ENCODE data around the gene OR2B6.

OR2B6 gene

GRCh38 chr6:28001351-28001750 lies 44.3 kb downstream of the OR2B6 start:
- Histone ChIP-seq H3K27me3 (replicated peaks) (no peaks in the 10 kb centered on the region), H3K27ac (no peak overlapping the region), H3K36me3 (replicated peaks) (no peaks in the 10 kb centered on the region), H3K4me3 (ENCODE audit: low read depth, low read length) (no peak overlapping the region)
- no peak for DNase-seq
- no peak for TF ChIP-seq CTCF (IDR thresholded peaks at IDR 0.05; ENCODE audit: low read depth, low read length, missing control alignments)
- in situ Hi-C loops (cut with HindIII; ENCODE audit: low pct_ligation_motif_present, low sequenced_read_pairs), result no loop called here

GRCh38 chr6:28001751-28002150 lies 44.7 kb downstream of the OR2B6 start:
- no peaks in the 10 kb centered on the region for H3K27me3 ChIP-seq (replicated peaks)
- in situ Hi-C loops (cut with HindIII; ENCODE audit: low pct_ligation_motif_present, low sequenced_read_pairs), result no loop called here
- no peak overlapping the region for H3K27ac ChIP-seq
- no peak overlapping the region for H3K4me3 ChIP-seq (ENCODE audit: low read depth, low read length)
- no peaks in the 10 kb centered on the region for H3K36me3 ChIP-seq (replicated peaks)
- TF ChIP-seq CTCF (IDR thresholded peaks at IDR 0.05; ENCODE audit: low read depth, low read length, missing control alignments), result no peak
- DNase-seq, result no peak

GRCh38 chr6:28002161-28002560 lies 45.1 kb downstream of the OR2B6 start:
- Histone ChIP-seq H3K4me3 (ENCODE audit: low read depth, low read length) (no peak overlapping the region), H3K36me3 (replicated peaks) (no peaks in the 10 kb centered on the region), H3K27me3 (replicated peaks) (no peaks in the 10 kb centered on the region), H3K27ac (no peak overlapping the region)
- no peak for TF ChIP-seq CTCF (IDR thresholded peaks at IDR 0.05; ENCODE audit: low read depth, low read length, missing control alignments)
- in situ Hi-C loops (cut with HindIII; ENCODE audit: low pct_ligation_motif_present, low sequenced_read_pairs), result no loop called here
- no peak for DNase-seq

- Histone ChIP-seq H3K36me3 (replicated peaks) (no peaks in the 10 kb centered on the region), H3K4me3 (ENCODE audit: low read depth, low read length) (no peak overlapping the region), H3K27ac (no peak overlapping the region), H3K27me3 (replicated peaks) (no peaks in the 10 kb centered on the region)
- TF ChIP-seq CTCF (IDR thresholded peaks at IDR 0.05; ENCODE audit: low read depth, low read length, missing control alignments), result no peak
- in situ Hi-C loops (cut with HindIII; ENCODE audit: low pct_ligation_motif_present, low sequenced_read_pairs), result no loop called here
- DNase-seq, result no peak
Observed at GRCh38 chr6:28003059-28003458, 46.0 kb downstream of the OR2B6 start.

GRCh38 chr6:28003661-28004060 lies 46.6 kb downstream of the OR2B6 start:
- H3K4me3 ChIP-seq (ENCODE audit: low read depth, low read length), result no peak overlapping the region
- no peaks in the 10 kb centered on the region for H3K36me3 ChIP-seq (replicated peaks)
- in situ Hi-C loops (cut with HindIII; ENCODE audit: low pct_ligation_motif_present, low sequenced_read_pairs), result no loop called here
- no peak overlapping the region for H3K27ac ChIP-seq
- no peaks in the 10 kb centered on the region for H3K27me3 ChIP-seq (replicated peaks)
- TF ChIP-seq CTCF (IDR thresholded peaks at IDR 0.05; ENCODE audit: low read depth, low read length, missing control alignments), result no peak
- DNase-seq, result no peak

GRCh38 chr6:28004350-28005151 lies 47.5 kb downstream of the OR2B6 start:
- no peaks in the 10 kb centered on the region for H3K36me3 ChIP-seq (replicated peaks)
- in situ Hi-C loops (cut with HindIII; ENCODE audit: low pct_ligation_motif_present, low sequenced_read_pairs), result no loop called here
- TF ChIP-seq CTCF (IDR thresholded peaks at IDR 0.05; ENCODE audit: low read depth, low read length, missing control alignments), result no peak
- H3K4me3 ChIP-seq (ENCODE audit: low read depth, low read length), result no peak overlapping the region
- no peak overlapping the region for H3K27ac ChIP-seq
- DNase-seq, result no peak
- no peaks in the 10 kb centered on the region for H3K27me3 ChIP-seq (replicated peaks)
